RWPE2 (cell line): ENCODE results near the gene LGR5.
A peak's percentile ranks its signal among the peaks of the same experiment; 100 is the strongest.
"Not testable (repeated sequence)": the region's sequence is repeated elsewhere in the genome, so short reads cannot be mapped to it uniquely, and the experiment has no call there.

Experiments used
- ATAC-seq: fragments of 200-7000 bp; cut with Tn5 transposase; 3 replicates; pipeline ENCODE4 v1.9.1; 2021; ENCODE audit warnings: low read depth
- DNase-seq: peaks from one replicate; pipeline ENCODE4 v3.0.0-alpha.2; 2020; ENCODE audit warnings: low spot score
- H3K27ac ChIP-seq: fragments of 450-650 bp; 2 replicates; pipeline ENCODE4 v1.5.1; 2017; ENCODE audit warnings: mild to moderate bottlenecking; ENCODE audit not compliant: poor library complexity, severe bottlenecking
- H3K27me3 ChIP-seq: fragments of 250-450 bp; sonication (Bioruptor Pico); 2 replicates; pipeline ENCODE4 v1.5.1; 2021; ENCODE audit warnings: mild to moderate bottlenecking, moderate library complexity; ENCODE audit not compliant: insufficient read depth, poor library complexity, severe bottlenecking
- H3K36me3 ChIP-seq: fragments of 250-450 bp; sonication (Bioruptor Pico); 2 replicates; pipeline ENCODE4 v1.5.1; 2020; ENCODE audit warnings: low read depth, mild to moderate bottlenecking, moderate library complexity
- H3K4me1 ChIP-seq: fragments of 250-450 bp; sonication (Bioruptor Pico); 2 replicates; pipeline ENCODE4 v1.5.1; 2021; ENCODE audit warnings: mild to moderate bottlenecking, moderate library complexity; ENCODE audit not compliant: insufficient read depth, poor library complexity, severe bottlenecking
- H3K4me3 ChIP-seq: fragments of 250-450 bp; sonication (Bioruptor Pico); 2 replicates; pipeline ENCODE4 v1.5.1; 2021; ENCODE audit warnings: mild to moderate bottlenecking, moderate library complexity; ENCODE audit not compliant: severe bottlenecking
- H3K9me3 ChIP-seq: fragments of 250-450 bp; sonication (Bioruptor Pico); 2 replicates; pipeline ENCODE4 v1.5.1; 2021; ENCODE audit warnings: mild to moderate bottlenecking, moderate library complexity; ENCODE audit not compliant: severe bottlenecking
- CTCF ChIP-seq: fragments of 450-650 bp; IDR thresholded peaks from one replicate; pipeline ENCODE4 v1.5.1; 2017; ENCODE audit warnings: mild to moderate bottlenecking, moderate library complexity; ENCODE audit not compliant: poor library complexity, severe bottlenecking

Gene LGR5

GRCh38 chr12:71567537-71567936 is 127.9 kb downstream of the LGR5 start:
- H3K9me3 ChIP-seq = no peaks in the 10 kb centered on the region
- no peak for TF ChIP-seq CTCF
- no peak overlapping the region for H3K27ac ChIP-seq
- no peaks in the 10 kb centered on the region for H3K27me3 ChIP-seq
- DNase-seq = no peak
- ATAC-seq = no peak
- H3K4me1 ChIP-seq = no peaks in the 10 kb centered on the region
- no peak overlapping the region for H3K4me3 ChIP-seq
- no peaks in the 10 kb centered on the region for H3K36me3 ChIP-seq

DNA sequence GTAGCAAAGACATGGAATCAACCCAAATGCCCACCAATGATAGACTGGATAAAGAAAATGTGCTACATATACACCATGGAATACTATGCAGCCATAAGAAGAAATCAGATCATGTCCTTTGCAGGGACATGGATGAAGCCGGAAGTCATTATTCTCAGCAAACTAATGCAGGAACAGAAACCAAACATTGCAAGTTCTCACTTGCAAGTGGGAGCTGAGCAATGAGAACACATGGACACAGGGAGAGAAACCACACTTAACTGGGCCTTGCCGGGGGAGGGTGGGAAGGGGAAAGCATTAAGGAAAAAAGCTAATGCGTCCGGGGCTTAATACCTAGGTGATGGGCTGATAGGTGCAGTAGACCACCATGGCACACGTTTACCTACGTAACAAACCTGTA is 130.3 kb downstream of the LGR5 start:
- H3K27ac ChIP-seq, DNase-seq, ATAC-seq, H3K4me1 ChIP-seq, H3K27me3 ChIP-seq, H3K4me3 ChIP-seq, H3K36me3 ChIP-seq, H3K9me3 ChIP-seq: not testable (repeated sequence)

GRCh38 chr12:71576496-71576895 is 136.9 kb downstream of the LGR5 start:
- DNase-seq = no peak
- no peak for TF ChIP-seq CTCF
- H3K27me3 ChIP-seq = no peaks in the 10 kb centered on the region
- H3K27ac ChIP-seq = no peak overlapping the region
- ATAC-seq = no peak
- H3K4me3 ChIP-seq = no peak overlapping the region
- no peaks in the 10 kb centered on the region for H3K9me3 ChIP-seq
- H3K36me3 ChIP-seq = no peaks in the 10 kb centered on the region
- H3K4me1 ChIP-seq = peaks cover 12% of the 10 kb centered on the region

GRCh38 chr12:71578694-71579258 is 139.2 kb downstream of the LGR5 start:
- Histone ChIP-seq H3K4me3 (no peak overlapping the region), H3K36me3 (no peaks in the 10 kb centered on the region), H3K27ac (no peak overlapping the region), H3K9me3 (no peaks in the 10 kb centered on the region), H3K27me3 (no peaks in the 10 kb centered on the region), H3K4me1 (peaks cover 12% of the 10 kb centered on the region)
- TF ChIP-seq CTCF = no peak
- ATAC-seq = no peak
- DNase-seq = no peak

GRCh38 chr12:71581206-71581605 is 141.6 kb downstream of the LGR5 start:
- Histone ChIP-seq H3K36me3 (no peaks in the 10 kb centered on the region), H3K4me3 (no peak overlapping the region), H3K4me1 (peaks cover 12% of the 10 kb centered on the region), H3K27ac (peak overlapping the region; percentile 91), H3K9me3 (no peaks in the 10 kb centered on the region), H3K27me3 (no peaks in the 10 kb centered on the region)
- TF ChIP-seq CTCF = no peak
- no peak for DNase-seq
- peak; percentile 92 for ATAC-seq
